ENCODE measurements around the gene STK32A.

The STK32A gene

GRCh38 chr5:147375151-147375550 is 140.3 kb downstream of the STK32A start:
- intact Hi-C loops (cut with DNase I) = loop anchor here (10.0 kb wide), 1 partner anchor 840 kb away; no protein-coding TSS in a partner anchor
- no peak for DNase-seq

- DNase-seq = no peak
Measured at GRCh38 chr5:147377682-147378081, 142.9 kb downstream of the STK32A start.

DNA sequence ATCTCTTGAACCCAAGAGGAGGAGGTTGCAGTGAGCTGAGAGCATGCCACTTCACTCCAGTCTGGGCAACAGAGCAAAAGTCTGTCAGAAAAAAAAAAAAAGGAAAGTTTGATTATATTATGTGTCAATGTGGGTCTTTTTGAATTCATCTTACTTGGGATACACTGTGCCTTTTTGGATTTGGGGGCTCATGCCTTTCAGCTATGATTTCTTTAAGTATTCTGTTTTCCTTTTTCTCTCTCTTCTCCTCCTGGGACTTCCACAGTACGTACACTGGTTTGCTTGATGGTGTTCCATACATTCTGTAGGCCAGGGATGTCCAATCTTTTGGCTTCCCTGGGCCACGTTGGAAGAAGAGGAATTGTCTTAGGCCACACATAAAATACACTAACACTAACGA is 146.7 kb downstream of the STK32A start:
- intact Hi-C loops (cut with DNase I) = no loop called here
- DNase-seq = no peak

More at GRCh38 chr5:147377682-147378081, 142.9 kb downstream of the STK32A start:
- intact Hi-C loops (cut with DNase I) = loop anchor here (10.0 kb wide), 1 partner anchor 843 kb away; no protein-coding TSS in a partner anchor

DNA sequence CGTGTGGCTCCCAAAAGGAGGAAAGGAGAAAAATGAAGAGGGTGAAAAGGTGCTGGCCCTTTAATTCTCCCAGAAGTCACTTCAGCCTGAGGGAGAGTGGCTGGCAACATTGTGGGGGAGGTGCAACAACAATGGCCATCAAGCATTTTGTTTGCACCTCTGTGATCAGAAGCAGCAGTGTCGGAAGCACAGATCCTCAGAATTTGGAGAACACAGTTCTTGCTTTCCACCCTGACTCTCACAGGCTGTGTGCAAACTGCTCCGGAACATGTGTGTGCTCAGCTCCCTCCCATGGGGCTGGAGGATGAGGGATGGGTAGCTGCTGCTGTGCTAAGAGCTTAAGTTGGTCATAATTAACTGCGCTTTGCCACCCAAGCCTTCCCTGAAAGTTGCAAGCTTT is 147.9 kb downstream of the STK32A start:
- peak in 4 of 42 donors; percentile 5 to 26 (median 13) for DNase-seq
- intact Hi-C loops (cut with DNase I) = no loop called here

- intact Hi-C loops (cut with DNase I) = no loop called here
- DNase-seq = no peak
Measured at GRCh38 chr5:147384346-147385193, 149.7 kb downstream of the STK32A start.

DNA sequence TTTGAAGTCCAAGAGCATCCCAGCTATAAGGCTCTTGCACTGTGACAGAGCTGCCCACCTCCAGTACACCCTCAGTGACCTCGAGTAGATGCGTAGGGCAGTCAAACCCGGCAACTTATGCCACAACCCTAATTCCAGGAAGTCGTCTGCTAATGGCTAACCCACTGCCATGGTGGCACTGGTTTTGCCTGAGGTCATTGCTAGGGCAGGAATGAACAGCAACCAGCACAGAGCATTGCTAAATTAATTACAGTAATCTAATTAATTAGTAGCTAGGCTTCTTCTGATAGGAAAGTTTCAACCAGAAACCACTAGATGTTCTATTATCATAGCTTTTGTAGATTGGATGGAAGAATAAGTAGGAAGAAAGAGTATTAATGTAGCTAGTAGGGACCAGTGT is 152.3 kb downstream of the STK32A start:
- intact Hi-C loops (cut with DNase I) = no loop called here

GRCh38 chr5:147388184-147389108 is 153.6 kb downstream of the STK32A start:
- DNase-seq = no peak
- intact Hi-C loops (cut with DNase I) = no loop called here

More for the DNA sequence above, 152.3 kb downstream of the STK32A start:
- DNase-seq = no peak

DNA sequence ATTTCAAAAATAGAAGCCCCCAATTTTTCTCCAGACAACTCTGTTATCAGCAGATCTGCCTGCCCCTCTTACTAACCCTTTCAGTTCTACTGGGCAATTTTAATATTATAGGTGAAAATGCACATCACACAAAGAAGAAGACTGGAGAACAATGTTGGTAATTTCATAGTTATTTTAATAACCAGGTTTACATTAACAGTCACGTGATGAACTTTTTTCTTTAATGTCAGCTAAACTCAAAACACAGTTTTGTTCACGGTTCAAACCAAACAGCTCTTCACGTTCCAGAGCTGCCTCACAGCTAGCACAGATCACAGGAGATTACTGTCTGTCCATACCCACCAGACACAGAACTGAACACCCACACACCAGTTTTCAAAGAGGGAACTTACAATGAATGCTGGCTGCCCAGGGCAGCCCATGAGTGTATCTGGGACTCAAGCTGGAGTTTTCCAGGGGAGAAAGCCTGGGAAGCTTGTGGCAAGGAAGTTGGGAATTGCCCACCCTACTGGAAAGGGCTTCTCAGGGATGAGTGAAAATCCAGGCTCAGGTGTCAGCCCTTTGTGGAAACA is 155.9 kb downstream of the STK32A start:
- no peak for DNase-seq
- intact Hi-C loops (cut with DNase I) = no loop called here

DNA sequence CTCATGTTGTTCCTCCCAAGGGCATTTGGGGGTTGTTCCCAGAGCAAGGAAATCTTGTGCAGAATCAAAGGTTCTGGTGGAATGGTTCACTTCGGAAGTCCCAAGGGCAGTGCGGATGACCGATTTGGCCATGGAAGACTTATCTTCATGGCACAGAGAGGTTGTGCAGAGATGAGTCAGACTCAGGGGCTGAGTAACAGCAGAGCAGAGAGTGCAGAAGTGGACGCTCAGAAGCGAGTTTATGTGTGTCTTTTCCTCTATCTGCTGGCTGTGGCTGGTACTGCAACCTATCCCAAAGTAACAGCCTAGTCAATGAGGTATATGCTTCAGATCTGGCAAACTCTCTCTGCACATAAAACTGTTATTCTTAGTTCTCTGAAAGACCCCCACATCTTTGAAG is 157.0 kb downstream of the STK32A start:
- intact Hi-C loops (cut with DNase I) = no loop called here
- peak in 24 of 42 donors; percentile 14 to 69 (median 34) for DNase-seq

- DNase-seq = no peak
- intact Hi-C loops (cut with DNase I) = no loop called here
Measured at GRCh38 chr5:147393874-147394672, 159.2 kb downstream of the STK32A start.

- intact Hi-C loops (cut with DNase I) = no loop called here
- no peak for DNase-seq
Measured at GRCh38 chr5:147396070-147396823, 161.4 kb downstream of the STK32A start.

- intact Hi-C loops (cut with DNase I) = no loop called here
- no peak for DNase-seq
Measured at GRCh38 chr5:147397616-147398015, 162.8 kb downstream of the STK32A start.

DNA sequence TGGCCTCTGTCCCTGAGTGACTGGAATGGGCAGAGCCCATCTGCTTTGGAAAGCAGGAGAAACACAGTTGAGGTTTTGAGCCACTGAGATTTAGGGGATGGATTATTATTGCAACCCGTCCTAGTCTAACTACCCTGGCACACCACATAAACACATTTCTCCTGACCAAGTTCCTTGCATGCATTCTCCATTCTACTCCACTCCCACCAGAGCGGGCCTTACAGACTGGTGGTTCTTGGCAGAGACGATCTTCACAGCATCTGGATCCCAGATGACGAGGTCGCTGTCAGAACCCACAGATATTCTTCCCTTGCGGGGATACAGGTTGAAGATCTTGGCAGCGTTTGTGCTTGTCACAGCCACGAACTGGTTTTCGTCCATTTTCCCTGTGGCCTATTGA is 164.0 kb downstream of the STK32A start:
- intact Hi-C loops (cut with DNase I) = no loop called here

DNA sequence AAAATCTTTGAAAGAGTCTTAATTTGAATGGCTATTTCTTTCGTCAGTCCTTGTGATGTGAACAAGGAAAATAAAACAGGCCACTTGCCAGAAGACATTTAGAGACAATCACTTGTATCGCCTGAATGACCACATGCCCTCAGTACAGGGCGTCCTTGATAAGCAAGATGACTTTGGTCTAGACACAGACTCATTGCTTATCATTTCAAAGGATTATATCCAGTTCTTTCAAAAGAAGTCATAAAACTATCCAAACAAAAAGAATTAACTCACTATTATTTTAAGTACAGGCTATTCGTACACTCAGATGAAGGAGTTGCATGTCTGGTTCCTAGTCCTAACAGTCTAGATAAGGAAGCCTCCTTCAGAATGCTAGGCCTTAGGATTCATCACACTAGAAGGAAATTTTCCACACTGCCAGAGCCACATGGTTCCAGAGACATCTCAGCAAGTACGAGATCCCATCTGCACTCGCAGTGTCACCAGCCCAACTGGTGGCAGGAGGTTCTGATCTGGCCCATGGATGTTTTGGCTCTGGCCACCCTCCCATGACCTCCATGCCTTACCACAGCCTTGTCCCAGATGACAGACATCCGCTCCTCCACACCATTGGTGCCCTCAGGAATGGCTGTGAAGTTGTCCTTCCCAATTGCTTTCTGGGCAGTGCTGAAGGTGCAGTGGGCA is 165.4 kb downstream of the STK32A start:
- DNase-seq = no peak
- intact Hi-C loops (cut with DNase I) = no loop called here

More for the DNA sequence above, 164.0 kb downstream of the STK32A start:
- no peak for DNase-seq

DNA sequence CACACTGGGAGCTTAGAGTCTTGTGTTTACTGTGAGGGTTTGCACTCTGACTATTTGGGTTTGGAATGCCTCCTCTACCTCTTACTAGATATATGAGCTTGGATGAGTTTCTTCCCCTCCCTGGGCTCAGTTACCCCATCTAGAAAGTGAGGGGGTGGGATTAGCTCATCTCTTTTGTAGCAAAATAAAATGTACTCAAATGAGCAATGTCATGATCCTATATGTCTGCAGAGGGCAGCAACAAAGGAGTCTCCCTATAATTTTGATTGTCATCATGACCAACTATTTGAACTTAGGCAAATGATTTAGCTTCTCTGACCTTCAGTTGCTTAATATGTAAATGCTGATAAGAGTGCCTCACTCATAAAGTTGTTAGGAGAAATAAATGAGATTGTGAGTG is 166.1 kb downstream of the STK32A start:
- DNase-seq = no peak
- intact Hi-C loops (cut with DNase I) = no loop called here

DNA sequence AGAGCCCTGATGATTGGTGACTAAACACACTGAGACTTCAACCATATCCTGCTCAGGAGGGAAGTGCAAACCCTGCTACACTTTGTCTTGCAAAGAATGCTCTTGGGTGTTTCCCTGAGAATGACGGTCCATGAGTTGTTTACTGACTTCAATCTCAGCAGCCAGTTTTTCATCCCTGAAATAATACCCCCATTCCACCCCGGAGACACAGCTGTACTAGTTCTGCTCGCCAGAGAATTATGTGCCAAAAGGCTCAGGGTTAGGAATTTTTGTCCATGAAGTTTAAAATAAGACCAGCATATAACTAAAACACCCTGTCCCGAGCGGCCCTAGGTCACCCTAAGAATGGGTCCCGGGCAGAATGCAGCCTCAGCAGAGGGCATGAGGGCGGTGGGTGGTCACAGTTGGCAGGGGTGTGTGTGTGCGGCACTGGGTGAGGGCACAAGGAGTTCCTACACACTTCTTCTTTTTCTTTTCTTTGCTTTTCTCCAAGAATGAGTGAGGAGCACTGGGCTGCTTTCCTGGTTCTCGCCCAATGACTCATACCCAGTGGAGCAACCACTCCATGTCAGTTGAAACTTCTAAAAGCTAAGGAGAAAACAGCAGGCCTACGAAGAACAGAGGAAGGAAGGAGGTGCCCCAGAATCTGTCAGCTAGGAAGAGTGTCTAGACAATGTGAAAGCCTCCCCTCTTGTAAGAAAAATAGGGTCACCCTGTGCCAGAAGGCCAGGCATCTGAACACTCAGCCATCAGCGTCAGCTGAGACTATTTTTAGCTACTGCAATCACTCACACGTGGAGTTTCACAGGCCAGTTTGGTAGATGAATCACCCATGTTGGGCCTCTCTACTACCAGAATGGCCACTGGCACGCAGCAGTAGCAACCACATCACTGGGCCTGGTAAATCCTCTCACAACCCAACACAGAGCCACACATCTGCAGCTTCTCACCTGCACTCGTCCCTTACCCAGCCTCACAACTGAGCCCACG is 169.1 kb downstream of the STK32A start:
- intact Hi-C loops (cut with DNase I) = no loop called here

More for the DNA sequence above, 169.1 kb downstream of the STK32A start:
- DNase-seq = peak in 8 of 42 donors; percentile 18 to 72 (median 42)

Measured in head of caudate nucleus (tissue), 42 donors.